Stimulated activated CD4-positive, alpha-beta T cell treated with anti-CD3 and anti-CD28 coated beads, Interleukin-2, amount 100 ng/mL, for 24 hours (primary cell): Measurements from ENCODE around the gene OR6C6.
"Not testable (repeated sequence)": the region's sequence is repeated elsewhere in the genome, so short reads cannot be mapped to it uniquely, and the experiment has no call there.

ENCODE experiments used
- DNase-seq, 2 donors: peaks; one replicate each; pipeline ENCODE4 v3.0.0-alpha.2; 2020

The OR6C6 gene

DNA sequence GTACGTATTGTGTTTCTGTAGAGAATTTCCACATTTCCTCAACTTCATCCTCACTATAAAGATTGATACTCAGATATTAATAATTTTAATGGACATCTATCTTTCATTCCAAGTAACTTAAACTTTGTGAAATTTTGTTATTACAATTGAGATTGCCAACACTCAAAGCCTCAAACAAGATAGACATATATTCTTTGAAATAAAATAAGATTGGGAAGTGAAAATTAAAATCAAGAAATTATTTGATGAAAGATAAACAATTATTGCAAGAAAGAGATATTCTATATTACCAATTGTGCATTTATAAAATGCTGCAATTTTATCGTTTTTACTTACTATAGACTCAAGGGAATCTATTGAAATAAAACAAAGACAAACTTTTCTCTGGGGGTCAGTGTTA lies at the start of gene OR6C6:
Gene OR6C6 (minus strand): TSS at position 101 of the 400 bp plus-strand sequence. CDS start 1,337 bp downstream, outside the sequence.
- no peak for DNase-seq

DNA sequence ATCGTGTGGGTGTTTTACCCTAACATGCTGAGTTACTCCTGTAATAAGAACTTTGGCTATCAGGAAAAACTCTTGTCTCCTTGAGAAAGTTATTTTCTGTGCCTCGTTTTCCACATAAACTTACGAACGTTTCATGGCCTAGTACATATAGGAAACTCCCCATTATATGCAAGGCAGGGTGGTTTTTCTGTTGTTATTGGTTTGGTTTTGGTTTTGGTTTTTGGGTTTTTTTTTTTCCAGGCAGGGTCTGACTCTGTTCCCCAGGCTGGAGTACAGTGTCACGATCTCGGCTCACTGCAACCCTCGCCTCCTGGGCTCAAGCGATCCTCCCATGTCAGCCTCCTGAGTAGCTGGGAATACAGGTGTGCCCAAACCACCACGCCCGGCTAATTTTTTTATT lies 39.6 kb upstream of the OR6C6 start:
- no peak for DNase-seq

DNA sequence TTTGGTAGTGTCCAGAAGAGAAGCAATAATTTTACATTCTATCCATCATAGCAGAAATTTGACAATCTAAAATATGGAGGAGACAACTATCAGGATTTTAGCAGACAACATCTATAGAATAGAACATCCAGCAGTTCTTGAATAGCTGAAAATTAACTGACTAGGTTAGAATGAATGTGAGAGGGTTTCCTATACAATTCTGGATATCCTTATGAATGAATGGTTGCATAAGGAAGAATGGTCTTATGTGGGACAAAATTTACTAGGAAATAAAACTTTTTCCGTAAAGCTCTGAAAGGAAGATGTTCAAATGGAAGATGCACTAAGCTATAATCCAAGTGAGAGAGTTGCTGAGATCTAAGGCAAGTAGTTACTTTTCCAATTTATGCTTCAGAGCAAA lies 34.1 kb upstream of the OR6C6 start, which contains the start of gene OR6C3:
Gene OR6C3 (plus strand): TSS at position 301 of the 400 bp plus-strand sequence. CDS start 955 bp downstream, outside the sequence.
- DNase-seq, result no peak

DNA sequence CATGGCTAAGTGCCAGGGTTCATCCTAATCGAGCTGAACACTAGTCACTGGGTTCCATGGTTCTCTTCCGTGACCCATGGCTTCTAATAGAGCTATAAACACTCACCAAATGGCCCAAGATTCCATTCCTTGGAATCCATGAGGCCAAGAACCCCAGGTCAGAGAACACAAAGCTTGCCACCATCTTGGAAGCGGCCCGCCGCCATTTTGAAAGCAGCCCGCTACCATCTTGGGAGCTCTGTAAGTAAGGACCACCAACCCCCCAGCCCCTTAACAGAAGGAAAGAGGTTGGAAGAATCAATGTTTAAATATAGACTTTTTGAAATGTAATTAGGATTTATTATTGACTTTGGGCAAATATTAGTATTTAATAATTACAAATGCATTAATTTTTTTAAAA lies 29.4 kb upstream of the OR6C6 start:
- not testable (repeated sequence) for DNase-seq

DNA sequence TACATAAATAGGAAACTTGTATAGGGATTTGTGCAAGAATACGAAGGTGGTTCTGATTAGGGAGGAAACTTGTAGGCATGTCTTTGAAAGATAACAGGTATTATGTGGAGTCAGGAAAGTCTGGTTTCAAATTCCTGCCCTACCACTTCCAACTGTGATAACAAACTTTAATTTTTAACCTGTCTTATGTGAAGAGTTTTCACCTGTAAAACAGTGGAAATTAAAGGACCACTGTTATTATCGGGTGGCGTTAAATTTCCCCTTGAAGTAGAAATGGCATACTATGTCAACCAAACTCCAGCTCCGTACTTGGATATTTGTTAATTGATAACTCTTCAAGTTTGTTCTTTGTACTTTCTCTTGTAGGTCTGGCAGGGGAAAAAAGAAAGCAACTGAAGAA lies 23.8 kb upstream of the OR6C6 start:
- no peak for DNase-seq

DNA sequence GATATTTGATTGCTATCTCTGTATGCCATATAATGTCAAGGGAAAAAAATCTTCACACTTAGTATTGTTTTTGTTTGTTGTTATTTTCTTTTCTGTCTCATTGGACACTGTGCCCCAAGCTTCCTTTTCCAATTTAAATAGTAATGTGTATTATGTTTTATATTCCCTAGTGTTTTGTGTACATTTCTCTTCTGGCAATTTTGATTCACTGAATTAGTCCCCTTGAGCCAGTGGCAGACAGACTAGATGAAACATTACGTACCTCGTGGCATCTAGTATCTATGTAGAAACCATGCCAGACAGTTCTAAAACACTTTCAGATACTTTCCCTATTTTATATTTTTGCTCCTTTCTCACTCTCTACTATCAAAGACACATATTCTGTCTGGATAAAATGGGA lies 17.7 kb upstream of the OR6C6 start, which contains the start of gene OR6C1:
Gene OR6C1 (plus strand): TSS at position 301 of the 400 bp plus-strand sequence. CDS start 6,257 bp downstream, outside the sequence.
- DNase-seq, result no peak

DNA sequence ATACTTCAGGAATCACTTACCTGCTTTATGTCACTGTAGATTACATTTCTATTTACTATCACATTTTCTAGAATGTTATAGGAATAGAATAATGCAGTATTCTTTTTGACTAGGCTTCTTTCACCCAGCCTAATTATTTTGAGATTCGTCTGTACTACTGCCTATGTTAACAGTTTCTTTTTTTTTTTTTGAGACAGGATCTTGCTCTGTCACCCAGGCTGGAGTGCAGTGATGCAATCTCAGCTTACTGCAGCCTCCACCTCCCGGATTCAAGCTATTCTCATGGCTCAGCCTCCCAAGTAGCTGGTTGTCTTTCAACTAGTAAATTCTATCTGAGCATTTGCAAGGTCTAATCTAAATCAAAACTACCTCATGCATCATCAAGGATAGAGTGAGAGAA lies 6.4 kb downstream of the OR6C6 start:
- DNase-seq, result no peak

DNA sequence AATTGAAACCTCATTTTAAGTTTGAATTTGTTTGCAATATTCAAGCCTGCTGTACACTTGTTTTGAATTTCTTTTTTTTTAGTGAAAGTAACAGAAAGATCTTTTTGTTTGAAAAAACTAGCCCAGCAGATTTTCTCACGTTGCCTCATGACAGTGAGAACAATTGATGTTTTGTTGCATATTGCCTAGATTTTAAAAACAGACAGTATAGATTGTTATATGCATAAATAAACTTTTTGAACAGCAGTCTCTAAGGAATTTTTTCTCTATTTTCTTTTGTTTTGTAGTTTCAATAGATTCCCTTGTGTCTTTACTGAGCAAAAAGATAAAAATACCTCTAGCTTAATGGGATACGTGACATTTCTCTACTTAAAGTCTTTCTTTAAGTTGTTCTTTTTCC lies 15.4 kb downstream of the OR6C6 start:
- DNase-seq, result no peak

DNA sequence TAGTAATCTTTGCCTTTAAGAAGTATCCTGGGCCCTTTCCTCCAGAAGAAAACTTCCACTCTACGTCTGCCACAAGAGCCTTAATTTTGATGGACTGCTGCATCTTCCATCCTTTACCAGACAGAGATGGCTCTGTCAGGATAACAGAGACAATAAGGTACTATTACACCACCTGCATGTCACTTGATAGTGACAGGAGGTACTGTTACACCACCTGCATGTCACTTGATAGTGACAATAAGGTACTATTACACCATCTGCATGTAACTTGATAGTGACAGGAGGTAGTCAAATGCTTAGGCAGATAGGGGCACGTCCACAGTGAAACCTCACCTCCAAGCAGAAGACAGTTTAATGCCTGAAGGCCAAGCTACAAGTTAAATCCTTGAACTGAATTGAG lies 38.1 kb downstream of the OR6C6 start:
- DNase-seq, result no peak

DNA sequence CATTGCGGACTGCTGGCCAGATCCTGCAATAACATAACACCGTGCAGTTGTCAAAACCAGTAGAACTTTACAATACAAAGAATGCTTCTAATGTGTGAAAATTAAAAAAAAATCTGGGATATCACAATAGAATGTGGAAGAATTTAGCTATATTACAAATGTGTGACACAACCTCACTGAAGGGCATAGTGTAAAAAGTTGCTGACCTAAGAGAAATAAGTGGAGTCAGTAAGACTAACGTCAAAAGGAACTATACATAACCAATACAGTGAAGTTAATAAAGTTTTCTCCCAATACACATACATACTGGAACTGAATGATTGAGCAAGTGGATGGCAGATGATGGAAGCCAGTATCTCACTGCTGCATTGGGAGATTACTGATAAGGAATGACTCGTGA lies 39.5 kb downstream of the OR6C6 start:
- no peak for DNase-seq

DNA sequence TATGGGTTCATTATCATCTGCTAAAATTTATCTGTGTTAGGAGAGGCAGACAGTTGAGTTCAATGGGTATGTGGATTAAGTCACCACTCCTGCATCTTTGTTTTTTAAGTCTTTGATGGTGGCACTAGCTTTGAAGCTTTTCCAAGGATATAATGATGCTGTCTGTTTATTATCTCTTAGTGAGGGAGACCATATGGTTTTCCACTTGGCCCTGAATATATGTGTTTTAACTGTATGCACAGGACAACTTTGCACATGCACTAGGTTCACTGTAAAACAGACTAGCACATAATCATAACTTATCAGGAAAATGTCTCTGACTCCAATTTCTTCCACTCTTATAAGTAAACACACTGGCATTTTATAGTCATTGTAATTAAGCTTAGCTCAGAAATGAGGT lies 43.1 kb downstream of the OR6C6 start:
- DNase-seq, result no peak

DNA sequence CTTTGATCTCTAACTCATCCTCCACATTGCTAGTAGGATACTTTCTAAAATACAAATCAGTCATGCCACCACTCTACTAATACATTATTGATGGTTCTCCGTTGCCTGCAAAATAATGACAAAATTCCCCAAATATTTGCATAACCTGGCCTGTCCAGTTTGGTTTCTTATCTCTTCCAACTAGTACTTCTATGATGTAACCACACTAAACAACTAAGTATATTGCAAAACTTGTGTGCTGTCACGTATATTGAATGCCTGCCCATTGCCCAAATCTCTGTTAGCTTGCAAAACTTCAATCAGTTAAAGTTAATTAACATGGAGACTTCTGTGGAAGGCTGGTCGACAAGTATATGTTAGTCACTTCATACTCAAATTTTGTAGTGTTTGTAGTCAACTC lies 45.4 kb downstream of the OR6C6 start:
- DNase-seq, result no peak

DNA sequence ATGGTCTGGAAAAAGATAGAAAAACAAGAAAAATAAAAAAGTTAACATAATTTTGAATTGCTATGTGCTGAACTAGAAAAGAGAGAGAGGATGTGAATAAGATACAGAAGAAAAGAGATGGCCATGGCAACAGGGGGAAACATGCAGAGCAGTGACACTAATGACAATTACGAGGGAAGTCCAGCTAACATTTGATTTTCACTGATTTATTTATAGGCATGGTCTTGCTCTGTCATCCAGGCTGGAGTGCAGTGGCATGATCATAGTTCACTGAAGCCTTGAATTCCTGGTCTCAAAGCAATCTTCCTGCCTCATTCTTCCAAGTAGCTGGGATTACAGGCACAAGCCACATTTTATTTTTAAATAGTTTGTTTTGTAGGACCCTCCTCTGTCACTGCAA lies 50.2 kb downstream of the OR6C6 start:
- no peak for DNase-seq

DNA sequence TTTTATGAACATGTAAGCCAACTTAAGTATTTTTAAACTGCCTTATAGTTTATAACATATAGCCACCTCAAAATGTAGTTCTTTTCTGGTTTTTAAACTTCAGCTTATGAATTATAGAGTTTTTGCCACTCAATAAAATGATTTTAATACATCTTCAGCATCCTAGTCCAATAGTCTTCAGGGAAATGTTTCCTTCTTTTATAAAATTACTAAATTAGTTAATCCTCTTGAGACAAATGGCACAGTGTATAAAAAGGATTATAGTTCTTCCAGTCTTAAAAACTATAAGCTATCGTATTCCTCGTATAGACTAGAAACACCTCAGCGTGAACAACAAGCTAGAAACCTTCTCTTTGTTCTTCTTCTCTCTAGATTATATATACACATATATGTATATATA lies 52.1 kb downstream of the OR6C6 start, which contains the start of gene OR6C74:
Gene OR6C74 (plus strand): TSS at position 301 of the 400 bp plus-strand sequence. CDS start 2,679 bp downstream, outside the sequence.
- no peak for DNase-seq
